Aorta (tissue), 5 donors: Measurements from ENCODE around the gene ANXA4. TPM values are rescaled to one million over a fixed set of nuclear protein-coding genes. Genes with fewer than 3 reads are reported as not detected.

Experiments
- ATAC-seq: fragments of 200-7000 bp; cut with Tn5 transposase; one replicate; pipeline ENCODE4 v1.9.1; 2022; ENCODE audit warnings: moderate library complexity; ENCODE audit not compliant: low FRiP score
- DNase-seq, 2 donors: peaks; one replicate each; pipeline ENCODE4 v3.0.0-alpha.2; 2020
- H3K27ac ChIP-seq, 2 donors: one replicate each; pipeline ENCODE4 v1.5.1; 2013; ENCODE audit warnings: low read length in 2 of 2, mild to moderate bottlenecking in 2 of 2, moderate library complexity in 2 of 2, control low read depth in 1 of 2, inconsistent platforms in 1 of 2, low read depth in 1 of 2
- H3K27me3 ChIP-seq, 2 donors: one replicate each; pipeline ENCODE4 v1.6.1; 2013; ENCODE audit warnings: control low read depth in 1 of 2, low read length in 1 of 2, mild to moderate bottlenecking in 1 of 2, moderate library complexity in 1 of 2; ENCODE audit not compliant: insufficient read depth in 2 of 2, control insufficient read depth in 1 of 2
- H3K36me3 ChIP-seq, 2 donors: one replicate each; pipeline ENCODE4 v1.6.1; 2013; ENCODE audit warnings: control low read depth in 1 of 2, low read length in 1 of 2, mild to moderate bottlenecking in 1 of 2; ENCODE audit not compliant: insufficient read depth in 2 of 2, control insufficient read depth in 1 of 2
- H3K4me1 ChIP-seq, 2 donors: one replicate each; pipeline ENCODE4 v1.6.1; 2013; ENCODE audit warnings: low read length in 2 of 2, control low read depth in 1 of 2, mild to moderate bottlenecking in 1 of 2, moderate library complexity in 1 of 2; ENCODE audit not compliant: insufficient read depth in 2 of 2, control insufficient read depth in 1 of 2
- H3K4me3 ChIP-seq, 2 donors: one replicate each; pipeline ENCODE4 v1.5.1; 2013; ENCODE audit warnings: low read length in 2 of 2, control low read depth in 1 of 2, mild to moderate bottlenecking in 1 of 2
- H3K9me3 ChIP-seq: one replicate; pipeline ENCODE4 v1.6.1; 2013; ENCODE audit warnings: mild to moderate bottlenecking, low read length; ENCODE audit not compliant: control insufficient read depth
- WGBS, 2 donors: extraction: QIAGEN DNeasy Blood & Tissue Kit; methylation state at CpG; one replicate each; pipeline ENCODE4 v1.1.7; 2013; 5-methylcytosine and 5-hydroxymethylcytosine counted together
- intact Hi-C, 2 donors: fragments of 100-400 bp; cut with DNase I; formaldehyde crosslinking; loops; one replicate each; pipeline versions ENCODE4 v1.14.2 to v1.15.0; 2022
- polyA plus RNA-seq, 2 donors: library from polyadenylated mRNA; stranded (reverse); fragments of 200-250 nt; gene quantifications; one replicate each; pipeline ENCODE4 v1.2.3, GENCODE V29; 2013
- total RNA-seq, 2 donors: library from RNA; stranded (reverse); fragmentation: NEBNext Ultra II Directional; extraction: Animal tissue kit (Norgen Biotek cat#: 25700); gene quantifications; one replicate each; pipeline ENCODE4 v1.2.1, GENCODE V29; 2021
- donor health status: healthy with polysubstance abuse.
- donor health status: Bipolar disorder and iron deficiency.
- donor health status: DM: no; HTN: no; CAD: no.
- donor health status: DM: no; HTN: no; CAD: no.
- donor health status: DM: yes; HTN: yes; CAD: no.

ANXA4 gene
- total and polyA plus RNA-seq, 4 donors, result 73.0 to 120 (median 92.2) TPM

DNA sequence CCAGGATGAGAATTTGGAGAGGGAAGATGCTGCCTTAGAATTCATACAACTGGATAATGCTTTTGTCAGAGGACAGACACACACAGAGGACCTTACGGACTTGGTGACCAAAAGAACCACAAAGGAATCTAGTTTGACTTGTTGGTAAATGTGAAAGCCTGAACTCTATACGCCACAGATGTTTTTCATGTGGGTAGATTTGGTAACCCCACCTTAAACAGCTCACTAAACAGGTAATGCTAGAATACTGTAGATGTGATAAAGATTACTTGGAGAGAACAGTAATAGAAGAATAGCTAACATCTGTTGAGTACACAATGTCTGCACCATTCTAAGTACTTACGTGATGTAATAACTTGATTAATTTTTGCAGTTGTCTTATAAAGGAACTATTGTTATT lies 24.1 kb downstream of the ANXA4 start:
- ATAC-seq, result no peak
- Histone ChIP-seq H3K4me3 (no peak overlapping the region), H3K27ac (no peak overlapping the region), H3K27me3 (no peaks in the 10 kb centered on the region), H3K4me1 (peaks cover 4 to 9% of the 10 kb centered on the region in 2 donors), H3K36me3 (no peaks in the 10 kb centered on the region), H3K9me3 (no peaks in the 10 kb centered on the region)
- no peak for DNase-seq
- 68 to 69% methylated on average over 3 of the region's 3 CpGs for WGBS, 2 donors
- intact Hi-C loops, result no loop called here

DNA sequence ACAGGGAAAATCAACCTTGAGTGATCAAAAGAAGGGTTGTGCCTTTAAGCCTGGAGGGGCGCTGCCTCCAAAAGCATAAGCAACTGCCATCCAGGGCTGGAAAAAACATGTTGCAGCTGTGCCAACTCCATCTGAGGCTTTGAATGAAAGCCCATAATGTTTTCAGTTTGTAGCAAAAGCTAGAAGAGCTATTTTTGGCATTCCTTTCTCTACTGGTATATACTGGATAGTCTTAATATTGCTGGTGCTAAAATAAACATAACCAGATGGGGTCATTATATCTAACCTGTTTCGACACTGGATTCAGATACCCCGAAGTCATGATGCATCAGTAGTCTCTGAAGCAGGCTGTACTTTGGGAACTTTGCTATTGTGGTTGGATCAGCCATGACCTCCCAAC lies 25.1 kb downstream of the ANXA4 start:
- Histone ChIP-seq H3K4me1 (peaks cover 4 to 9% of the 10 kb centered on the region in 2 donors), H3K9me3 (no peaks in the 10 kb centered on the region), H3K27me3 (no peaks in the 10 kb centered on the region), H3K36me3 (no peaks in the 10 kb centered on the region), H3K27ac (peak overlapping the region in 1 of 2 donors; percentile 28), H3K4me3 (no peak overlapping the region)
- 1 to 6% methylated on average over 3 of the region's 3 CpGs for WGBS, 2 donors
- ATAC-seq (no peak), DNase-seq (no peak)
- intact Hi-C loops, result no loop called here

DNA sequence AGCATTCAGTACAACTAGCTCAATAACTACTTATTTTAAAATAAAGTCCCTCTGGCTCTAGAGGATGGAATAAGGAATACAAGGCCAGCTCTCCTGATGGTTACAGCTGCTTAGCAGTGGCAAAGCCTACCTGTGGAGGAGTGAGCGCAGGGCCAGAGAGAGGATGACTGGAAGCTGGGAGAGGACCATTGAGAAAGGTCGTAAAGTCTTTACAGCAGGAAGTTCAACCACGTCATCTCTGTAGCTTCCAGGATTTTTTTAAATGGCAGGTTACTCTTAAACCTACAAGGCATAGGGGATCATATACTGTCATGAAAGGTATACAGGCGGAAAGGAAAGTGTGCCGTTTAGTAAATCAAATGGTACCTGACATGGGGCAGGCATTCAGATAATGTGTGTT lies 26.3 kb downstream of the ANXA4 start:
- Histone ChIP-seq H3K4me1 (peaks cover 6 to 9% of the 10 kb centered on the region in 2 donors), H3K27ac (no peak overlapping the region), H3K4me3 (no peak overlapping the region), H3K27me3 (no peaks in the 10 kb centered on the region), H3K36me3 (no peaks in the 10 kb centered on the region), H3K9me3 (no peaks in the 10 kb centered on the region)
- DNase-seq, result no peak
- 89 to 96% methylated on average over 5 of the region's 5 CpGs for WGBS, 2 donors
- ATAC-seq, result no peak
- intact Hi-C loops, result no loop called here

DNA sequence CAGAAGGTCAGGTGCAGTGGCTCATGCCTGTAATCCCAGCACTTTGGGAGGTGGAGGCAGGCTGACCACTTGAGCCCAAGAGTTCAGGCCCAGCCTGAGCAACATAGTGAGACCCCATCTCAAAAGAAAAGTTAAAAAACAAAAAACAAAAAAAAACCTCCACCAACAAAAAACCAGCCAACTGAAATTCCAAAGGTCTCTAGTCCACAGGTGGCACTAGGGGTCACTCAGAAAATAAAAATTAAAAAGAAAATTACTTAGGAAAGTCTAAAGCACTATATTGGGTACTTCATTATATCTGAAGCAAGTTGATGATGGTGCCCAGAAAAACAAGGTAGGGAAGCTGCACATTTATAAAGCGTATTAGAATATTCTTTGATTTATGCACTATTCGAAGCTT lies 26.9 kb downstream of the ANXA4 start:
- intact Hi-C loops, result no loop called here
- no peaks in the 10 kb centered on the region for H3K9me3 ChIP-seq
- peaks cover 6 to 9% of the 10 kb centered on the region in 2 donors for H3K4me1 ChIP-seq
- no peak for ATAC-seq
- H3K36me3 ChIP-seq, result no peaks in the 10 kb centered on the region
- DNase-seq, result no peak
- no peak overlapping the region for H3K4me3 ChIP-seq
- no peaks in the 10 kb centered on the region for H3K27me3 ChIP-seq
- peak overlapping the region in 1 of 2 donors; percentile 48 for H3K27ac ChIP-seq
- 68 to 81% methylated on average over 2 of the region's 2 CpGs for WGBS, 2 donors

DNA sequence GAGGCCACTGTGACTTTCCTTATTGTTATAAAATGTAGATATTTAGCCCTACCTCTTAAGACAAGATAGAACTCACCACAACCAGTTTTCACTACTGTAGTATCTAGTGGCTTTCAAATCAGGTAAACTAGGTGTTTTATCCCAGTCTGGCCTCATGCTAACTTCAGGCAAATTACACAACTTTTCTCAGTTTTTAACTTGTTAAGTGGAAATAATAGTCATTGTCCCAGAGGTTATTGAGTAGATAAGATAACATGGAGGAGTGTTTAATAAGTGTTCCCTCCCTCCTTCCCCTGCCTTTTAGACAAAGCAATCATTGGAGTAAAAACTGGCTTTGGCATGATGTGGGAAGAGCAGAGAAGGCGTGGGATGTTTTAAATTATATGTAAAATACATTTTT lies 27.3 kb downstream of the ANXA4 start:
- 79 to 86% methylated on average over 1 of the region's 1 CpG for WGBS, 2 donors
- H3K27me3 ChIP-seq, result no peaks in the 10 kb centered on the region
- intact Hi-C loops, result no loop called here
- peaks cover 6 to 9% of the 10 kb centered on the region in 2 donors for H3K4me1 ChIP-seq
- DNase-seq, result no peak
- no peaks in the 10 kb centered on the region for H3K36me3 ChIP-seq
- no peak overlapping the region for H3K27ac ChIP-seq
- ATAC-seq, result no peak
- no peaks in the 10 kb centered on the region for H3K9me3 ChIP-seq
- no peak overlapping the region for H3K4me3 ChIP-seq

DNA sequence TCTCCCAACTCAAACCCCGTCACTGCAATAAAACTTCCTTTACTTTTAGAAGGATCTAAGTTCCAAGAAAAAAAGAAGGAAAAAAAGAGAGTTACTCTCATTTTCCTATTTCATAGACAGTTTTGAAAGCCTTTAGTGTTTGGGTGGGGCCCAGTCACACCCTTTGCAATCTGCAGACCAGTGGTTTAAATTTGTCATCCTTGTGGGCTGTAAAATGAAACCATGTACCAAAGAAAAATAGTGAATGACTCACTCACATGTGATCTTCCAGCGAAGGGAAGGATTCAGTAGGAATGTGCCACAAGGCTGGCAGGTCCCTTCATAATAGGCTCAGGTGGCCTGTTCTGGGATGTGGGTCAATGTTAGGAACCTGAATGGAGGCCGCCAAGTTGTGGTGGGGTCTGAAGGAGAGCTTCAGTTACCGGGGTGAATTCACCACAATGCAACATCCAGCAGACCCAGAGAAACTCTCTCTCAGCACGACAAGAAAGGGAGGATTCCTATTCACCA lies 28.3 kb downstream of the ANXA4 start:
- no peaks in the 10 kb centered on the region for H3K27me3 ChIP-seq
- no peaks in the 10 kb centered on the region for H3K36me3 ChIP-seq
- peaks cover 6 to 9% of the 10 kb centered on the region in 2 donors for H3K4me1 ChIP-seq
- no peak overlapping the region for H3K27ac ChIP-seq
- intact Hi-C loops, result no loop called here
- H3K4me3 ChIP-seq, result no peak overlapping the region
- no peaks in the 10 kb centered on the region for H3K9me3 ChIP-seq
- 60 to 62% methylated on average over 5 of the region's 5 CpGs for WGBS, 2 donors
- DNase-seq, result peak in 1 of 2 donors; percentile 65
- ATAC-seq, result peak; percentile 77

DNA sequence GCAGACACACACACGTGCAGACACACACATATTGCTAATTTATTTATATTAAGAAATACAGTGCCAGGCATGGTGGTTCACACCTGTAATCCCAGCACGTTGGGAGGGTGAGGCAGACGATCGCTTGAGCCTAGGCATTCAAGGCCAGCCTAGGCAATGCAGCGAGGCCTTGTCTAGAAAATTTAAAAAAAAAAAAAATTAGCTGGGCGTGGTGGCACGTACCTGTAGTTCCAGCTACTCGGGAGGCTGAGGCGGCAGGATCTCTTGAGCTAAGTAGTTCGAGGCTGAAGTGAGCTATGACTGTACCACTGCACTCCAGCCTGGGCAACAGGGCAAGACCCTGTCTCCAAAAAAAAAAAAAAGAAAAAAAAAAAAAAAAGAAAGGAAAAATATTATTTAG lies 28.8 kb downstream of the ANXA4 start:
- no peaks in the 10 kb centered on the region for H3K9me3 ChIP-seq
- H3K27ac ChIP-seq, result no peak overlapping the region
- no peaks in the 10 kb centered on the region for H3K27me3 ChIP-seq
- DNase-seq (no peak), ATAC-seq (no peak)
- H3K4me1 ChIP-seq, result peaks cover 6 to 14% of the 10 kb centered on the region in 2 donors
- no peaks in the 10 kb centered on the region for H3K36me3 ChIP-seq
- intact Hi-C loops, result no loop called here
- 95 to 96% methylated on average over 10 of the region's 10 CpGs for WGBS, 2 donors
- no peak overlapping the region for H3K4me3 ChIP-seq

DNA sequence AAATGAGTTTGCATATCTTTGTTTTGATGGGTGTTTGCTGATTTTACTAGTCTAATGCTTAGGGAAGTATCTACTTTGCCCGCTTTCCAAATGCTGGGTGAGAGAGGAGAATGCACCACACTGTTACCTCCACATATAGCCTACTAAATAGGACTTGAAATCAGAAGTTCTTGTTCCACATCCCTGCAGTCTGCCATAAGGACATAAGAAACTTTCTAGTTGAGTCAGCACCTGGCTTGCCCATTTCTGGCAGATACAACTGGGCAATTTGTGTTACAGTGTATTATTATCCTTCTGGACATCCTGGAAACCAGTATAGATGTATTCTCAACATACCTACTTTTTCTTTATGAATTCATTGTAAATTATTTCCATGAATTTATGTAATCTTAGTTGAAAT lies 29.5 kb downstream of the ANXA4 start:
- Histone ChIP-seq H3K27me3 (no peaks in the 10 kb centered on the region), H3K36me3 (no peaks in the 10 kb centered on the region), H3K27ac (no peak overlapping the region), H3K9me3 (no peaks in the 10 kb centered on the region), H3K4me1 (peaks cover 6 to 13% of the 10 kb centered on the region in 2 donors), H3K4me3 (no peak overlapping the region)
- 96 to 97% methylated on average over 1 of the region's 1 CpG for WGBS, 2 donors
- ATAC-seq, result no peak
- intact Hi-C loops, result no loop called here
- no peak for DNase-seq

DNA sequence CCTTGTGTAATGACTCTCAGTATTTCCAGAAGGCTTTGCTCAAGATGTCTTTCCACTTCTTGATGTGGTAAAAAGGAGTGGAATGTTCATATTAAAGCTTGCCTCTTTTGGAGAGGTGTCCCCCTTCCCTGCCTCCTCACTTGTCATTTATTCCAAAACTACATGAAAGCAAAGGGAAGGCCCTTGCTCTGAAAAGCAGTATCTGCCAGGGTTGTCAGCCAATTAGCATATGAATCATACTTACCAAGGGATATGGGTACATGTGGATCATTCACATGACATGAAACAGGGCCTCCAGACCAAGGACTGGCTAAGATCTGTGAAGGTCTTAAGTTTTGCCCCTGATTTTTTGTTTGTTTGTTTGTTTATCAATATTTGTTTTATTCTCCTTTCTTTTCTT lies 31.3 kb downstream of the ANXA4 start:
- intact Hi-C loops, result no loop called here
- Histone ChIP-seq H3K4me3 (no peak overlapping the region), H3K4me1 (peaks cover 4 to 7% of the 10 kb centered on the region in 2 donors), H3K27me3 (no peaks in the 10 kb centered on the region), H3K36me3 (no peaks in the 10 kb centered on the region), H3K9me3 (no peaks in the 10 kb centered on the region), H3K27ac (no peak overlapping the region)
- peak; percentile 47 for ATAC-seq
- no peak for DNase-seq
